ENCODE data around the gene INSYN2B.

DNA sequence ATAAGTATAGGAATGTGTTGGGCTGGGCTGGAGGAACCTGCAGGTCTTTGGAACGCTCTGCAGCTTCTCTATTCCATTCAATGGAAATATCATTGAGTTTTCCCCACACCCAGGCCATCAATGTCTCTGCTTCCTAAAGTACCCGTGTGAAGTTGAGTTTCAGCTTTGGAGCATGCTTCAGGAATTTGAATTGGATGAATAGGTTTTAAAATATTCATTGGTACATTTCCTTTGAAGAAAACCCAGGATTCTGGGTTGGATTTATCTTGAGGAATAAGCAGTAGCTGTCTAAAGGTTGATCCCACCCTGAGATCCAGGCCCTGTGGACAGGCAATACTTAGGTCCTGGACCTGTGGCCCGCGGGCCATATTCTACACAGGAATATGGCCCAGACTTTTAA lies 37.3 kb downstream of the INSYN2B start:
- no peak for TF ChIP-seq EZH2phosphoT487 (IDR thresholded peaks at IDR 0.05; ENCODE audit: unreplicated experiment)
- no peak for TF ChIP-seq CTCF (conservative IDR thresholded peaks at IDR 0.05; ENCODE audit: low read depth in 2 of 2)
- no peak for TF ChIP-seq ZNF114 (CRISPR knock-in tag; IDR thresholded peaks at IDR 0.05)
- TF ChIP-seq POLR2AphosphoS5 (IDR thresholded peaks at IDR 0.05; ENCODE audit: low read depth): no peak
- TF ChIP-seq EZH2 (IDR thresholded peaks at IDR 0.05; ENCODE audit: low read depth, unreplicated experiment): no peak
- no peak for TF ChIP-seq JUNB (IDR thresholded peaks at IDR 0.05; ENCODE audit: unreplicated experiment)
- TF ChIP-seq STAT1 (IDR thresholded peaks at IDR 0.05; ENCODE audit: unreplicated experiment): no peak
